NCI-H345 (cell line): ENCODE results near the gene PDCD6IP.
"Not testable (repeated sequence)": the region's sequence is repeated elsewhere in the genome, so short reads cannot be mapped to it uniquely, and the experiment has no call there.

Experiments used
- DNase-seq: peaks from one replicate; lab custom pipeline; 2025; lab: John Stamatoyannopoulos, UW

The PDCD6IP gene

DNA sequence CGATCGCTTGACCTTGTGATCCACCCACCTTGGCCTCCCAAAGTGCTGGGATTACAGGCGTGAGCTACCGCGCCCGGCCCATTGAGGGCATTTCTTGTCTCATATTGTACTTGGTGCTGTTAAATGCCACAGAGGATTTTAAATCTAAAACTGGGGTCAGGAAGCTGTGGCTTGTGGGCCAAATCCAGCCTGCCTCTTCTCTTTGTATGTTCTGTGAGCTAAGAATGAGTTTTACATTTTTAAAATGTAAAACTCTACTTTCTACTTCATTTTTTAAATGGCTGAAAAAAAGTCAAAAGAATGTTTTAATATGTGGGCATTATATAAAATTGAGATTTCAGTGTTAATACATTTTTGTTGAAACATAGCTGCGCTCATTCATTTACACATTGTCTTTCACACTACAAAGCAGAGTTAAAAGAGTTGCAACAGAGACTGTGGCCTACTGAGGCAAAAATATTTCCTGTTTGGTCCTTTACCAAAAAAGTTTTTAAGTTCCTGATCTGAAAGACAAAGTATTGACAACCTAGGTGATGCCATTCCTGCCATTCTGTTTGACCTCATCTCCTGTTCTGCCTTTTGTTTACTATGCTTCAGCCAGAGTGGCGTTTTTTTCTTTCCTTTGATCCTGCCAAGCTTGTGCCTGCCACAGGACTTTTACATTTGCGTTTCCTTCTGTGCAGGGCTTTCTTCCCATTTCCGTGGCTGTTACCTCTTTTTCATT, 50.4 kb downstream of the PDCD6IP start:
- no peak for DNase-seq

DNA sequence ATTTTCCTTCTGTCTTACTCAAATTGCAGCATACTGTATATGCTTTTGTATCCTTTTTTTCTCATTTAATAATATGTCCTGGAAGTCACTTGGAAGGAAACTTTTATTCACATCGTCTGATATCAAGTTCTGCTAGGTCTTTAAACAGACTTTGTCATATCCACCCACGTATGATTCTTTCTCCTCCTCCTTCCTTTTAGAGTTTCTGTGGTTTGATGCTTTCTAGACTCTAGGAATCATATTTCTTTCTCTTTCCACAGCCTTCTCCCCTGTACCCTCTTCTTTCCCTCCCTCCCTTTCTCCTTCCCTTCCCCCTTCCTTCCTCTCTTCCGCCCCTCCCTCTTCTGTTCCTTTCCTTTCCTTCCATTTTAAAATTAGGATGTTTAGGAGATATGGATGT, 52.2 kb downstream of the PDCD6IP start:
- not testable (repeated sequence) for DNase-seq

DNA sequence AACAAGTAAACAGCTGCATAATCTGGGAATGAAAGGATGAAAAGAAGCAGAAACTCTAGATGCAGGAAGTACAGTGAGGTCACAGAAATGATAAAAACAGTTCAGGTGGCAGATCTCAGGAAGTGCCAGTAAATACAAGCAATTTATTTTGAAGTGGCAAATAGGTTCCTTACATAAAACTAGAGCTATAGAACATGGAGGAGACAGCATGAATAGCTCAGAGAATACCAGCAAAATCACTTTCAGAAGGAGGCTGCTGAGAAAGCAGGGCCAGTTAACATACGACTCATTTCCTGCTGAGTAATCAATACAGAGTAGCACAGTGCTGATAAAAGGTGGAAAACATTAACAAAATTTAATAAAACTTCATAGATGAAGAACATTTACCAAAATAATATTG, 57.0 kb downstream of the PDCD6IP start:
- not testable (repeated sequence) for DNase-seq

DNA sequence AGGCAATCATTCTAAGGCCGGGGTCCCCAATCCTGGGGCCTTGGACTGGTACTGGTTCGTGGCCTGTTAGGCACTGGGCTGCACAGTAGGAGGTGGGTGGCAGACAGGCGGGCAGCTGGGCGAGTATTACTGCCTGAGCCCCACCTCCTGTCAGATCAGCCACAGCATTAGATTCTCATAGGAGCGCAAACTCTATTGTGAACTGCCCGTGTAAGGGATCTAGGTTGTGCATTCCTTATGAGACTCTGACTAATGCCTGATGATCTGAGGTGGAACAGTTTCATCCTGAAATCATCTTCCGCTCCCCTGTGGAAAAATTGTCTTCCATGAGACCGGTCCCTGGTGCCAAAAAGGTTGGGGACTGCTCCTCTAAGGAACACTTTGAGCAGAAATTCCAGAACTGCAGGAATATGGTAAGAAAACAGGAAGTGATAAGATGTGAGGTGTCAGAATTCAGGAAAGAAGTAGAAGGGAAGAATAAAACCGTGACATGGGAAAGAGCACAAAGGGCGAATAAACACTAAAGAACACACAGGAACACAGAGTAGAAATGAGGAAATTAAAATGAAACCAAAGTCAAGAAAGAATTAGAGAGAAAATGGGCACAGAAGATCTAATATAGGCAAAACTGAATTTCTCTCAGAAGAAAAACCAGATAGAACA, 57.6 kb downstream of the PDCD6IP start:
- no peak for DNase-seq

DNA sequence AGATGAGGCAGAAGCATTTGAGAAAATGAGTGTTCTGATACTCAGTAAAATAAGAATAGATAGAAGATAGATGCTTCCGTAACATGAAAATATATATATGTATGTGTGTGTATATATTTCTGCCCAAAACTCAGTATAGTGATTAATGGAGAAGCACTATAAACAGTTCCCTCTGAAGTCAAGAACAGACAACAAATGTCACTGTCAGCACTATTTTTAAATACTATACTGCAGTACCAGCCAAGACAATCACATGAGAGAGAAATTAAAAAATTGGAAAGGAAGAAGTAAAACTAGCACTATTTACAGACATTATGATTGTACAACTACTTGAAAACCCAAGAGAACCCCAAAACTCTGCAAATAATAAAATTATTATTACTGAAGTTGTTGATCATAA, 59.3 kb downstream of the PDCD6IP start:
- not testable (repeated sequence) for DNase-seq

DNA sequence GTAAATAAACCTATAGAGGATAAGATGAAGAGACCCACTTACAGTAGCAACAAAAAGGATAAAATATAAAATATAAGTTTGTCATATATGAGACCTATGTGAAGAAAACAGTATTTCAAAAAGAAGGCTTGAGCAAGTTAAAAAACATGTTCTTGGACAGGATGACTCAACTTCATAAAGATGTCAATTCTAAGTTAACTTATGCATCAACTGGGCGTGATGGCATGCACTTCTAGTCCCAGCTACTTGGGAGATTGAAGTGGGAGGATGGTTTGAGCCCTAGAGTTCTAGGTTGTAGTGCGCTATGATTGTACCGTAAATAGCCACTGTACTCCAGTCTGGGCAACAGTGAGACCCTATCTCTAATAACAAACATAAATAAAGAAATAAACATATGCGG, 59.7 kb downstream of the PDCD6IP start:
- no peak for DNase-seq

DNA sequence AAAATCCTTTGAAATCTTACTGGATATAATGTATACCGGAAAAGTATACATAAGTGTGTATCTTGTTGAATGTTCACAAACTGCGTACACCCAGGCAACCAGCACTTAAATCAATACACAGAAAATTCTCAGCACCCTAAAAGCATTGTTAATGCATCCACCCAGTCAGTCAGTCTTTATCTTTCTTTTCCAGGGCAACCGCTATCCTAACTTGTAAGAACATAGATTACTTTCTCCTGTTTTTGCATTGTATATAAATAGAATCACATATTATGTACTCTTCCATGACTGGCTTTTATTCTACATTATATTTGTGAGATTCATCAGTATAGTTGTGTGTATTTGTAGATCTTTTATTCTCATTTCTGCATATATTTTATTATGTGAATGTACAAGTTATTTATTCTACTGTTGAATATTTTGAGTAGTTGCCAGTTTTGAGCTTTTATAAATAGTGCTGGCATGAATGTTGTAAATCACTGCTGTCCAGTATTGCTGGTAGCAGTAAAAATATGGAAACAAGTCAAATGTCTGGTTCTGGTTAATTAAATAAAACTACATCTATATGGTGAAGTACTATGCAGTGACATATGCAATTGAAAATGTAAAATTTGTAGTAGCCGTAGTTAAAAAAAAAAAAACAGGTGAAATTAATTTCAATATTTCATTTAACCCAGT, 62.1 kb downstream of the PDCD6IP start:
- no peak for DNase-seq

DNA sequence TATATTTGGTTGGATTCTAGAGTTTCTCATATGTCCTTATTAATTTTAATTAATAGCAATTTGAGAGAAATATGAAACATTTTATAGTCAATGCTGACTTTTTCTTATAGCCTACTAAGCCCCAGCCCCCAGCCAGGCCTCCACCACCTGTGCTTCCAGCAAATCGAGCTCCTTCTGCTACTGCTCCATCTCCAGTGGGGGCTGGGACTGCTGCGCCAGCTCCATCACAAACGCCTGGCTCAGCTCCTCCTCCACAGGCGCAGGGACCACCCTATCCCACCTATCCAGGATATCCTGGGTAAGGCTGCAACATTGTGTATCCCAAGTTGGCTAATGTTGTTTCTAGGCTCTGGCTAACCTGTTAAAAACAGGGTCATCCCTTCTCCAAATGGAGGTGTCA, 66.7 kb downstream of the PDCD6IP start:
- DNase-seq, result no peak

DNA sequence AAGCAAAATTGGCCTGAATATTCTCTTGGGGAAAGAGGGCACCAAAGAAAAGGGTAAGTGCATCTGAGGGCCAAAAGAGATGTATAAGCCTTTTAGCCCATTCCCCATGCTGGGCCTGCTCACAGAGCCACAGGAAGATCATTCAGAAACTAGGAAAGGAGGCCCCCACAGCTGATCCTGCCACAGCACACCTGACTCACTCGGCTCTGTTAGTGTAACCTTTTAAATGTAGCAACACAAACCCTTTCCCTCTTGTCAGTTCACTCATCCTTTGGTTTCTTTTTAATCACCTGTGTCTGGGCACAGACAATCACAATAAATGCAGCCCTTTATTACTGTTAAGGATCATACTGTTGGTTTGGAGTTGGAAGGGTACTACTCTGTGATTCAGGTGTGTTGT, 69.9 kb downstream of the PDCD6IP start:
- no peak for DNase-seq

DNA sequence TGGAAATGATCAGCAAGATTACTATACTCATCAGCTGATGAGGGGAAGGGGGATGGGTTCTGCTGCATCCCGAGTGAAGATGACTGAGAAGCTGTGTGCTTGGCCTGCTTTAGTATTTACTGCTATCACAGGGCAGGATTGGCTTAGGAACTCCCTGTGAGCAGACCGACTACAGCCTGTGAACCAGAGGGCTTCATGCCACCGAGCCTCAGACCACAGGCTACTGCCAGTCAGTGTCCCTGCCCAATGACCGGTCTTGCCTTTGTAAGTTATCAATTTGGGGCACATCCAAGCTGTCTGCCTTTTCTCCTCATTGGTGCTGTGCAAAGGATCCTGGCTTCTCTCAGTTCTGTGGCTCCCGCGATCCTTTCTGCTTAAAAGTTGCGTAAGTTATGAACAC, 71.5 kb downstream of the PDCD6IP start:
- DNase-seq, result no peak

DNA sequence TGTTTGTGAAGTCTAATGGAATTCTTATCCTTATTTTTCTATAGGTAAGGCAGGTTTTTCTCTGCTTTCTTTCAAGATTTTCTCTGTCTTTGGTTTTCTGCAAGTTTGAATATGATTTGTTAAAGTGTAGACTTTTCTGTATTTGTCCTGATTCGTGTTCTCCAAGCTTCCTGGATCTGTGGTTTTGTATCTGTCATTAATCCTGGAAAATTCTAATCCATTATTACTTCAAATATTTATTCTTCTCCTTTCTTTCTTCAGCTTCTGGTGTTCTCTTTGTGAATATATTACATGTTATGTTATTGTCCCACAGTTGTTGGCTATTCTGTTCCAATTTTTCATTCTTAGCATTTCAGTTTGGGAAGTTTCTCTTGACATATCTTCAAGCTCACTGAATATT, 76.4 kb downstream of the PDCD6IP start:
- no peak for DNase-seq

DNA sequence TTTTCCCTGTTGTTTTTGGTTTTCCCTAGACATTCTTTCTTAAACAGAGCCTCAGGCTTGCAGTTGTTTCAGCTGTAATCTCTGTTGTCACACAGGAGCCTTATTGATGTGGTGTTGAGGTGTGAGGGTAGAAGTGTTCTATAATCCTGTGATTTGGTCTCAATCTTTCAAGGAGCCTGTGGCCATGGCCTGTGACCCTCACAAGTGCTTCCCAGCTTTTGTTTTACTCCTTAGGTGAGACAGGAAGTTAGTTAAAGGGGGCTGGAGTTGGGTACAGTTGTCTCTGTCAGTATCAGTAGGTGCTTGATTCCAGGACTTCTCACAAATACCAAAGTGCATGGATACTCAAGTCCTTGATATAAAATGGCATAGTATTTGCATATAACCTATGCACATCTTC, 77.2 kb downstream of the PDCD6IP start:
- DNase-seq, result no peak

DNA sequence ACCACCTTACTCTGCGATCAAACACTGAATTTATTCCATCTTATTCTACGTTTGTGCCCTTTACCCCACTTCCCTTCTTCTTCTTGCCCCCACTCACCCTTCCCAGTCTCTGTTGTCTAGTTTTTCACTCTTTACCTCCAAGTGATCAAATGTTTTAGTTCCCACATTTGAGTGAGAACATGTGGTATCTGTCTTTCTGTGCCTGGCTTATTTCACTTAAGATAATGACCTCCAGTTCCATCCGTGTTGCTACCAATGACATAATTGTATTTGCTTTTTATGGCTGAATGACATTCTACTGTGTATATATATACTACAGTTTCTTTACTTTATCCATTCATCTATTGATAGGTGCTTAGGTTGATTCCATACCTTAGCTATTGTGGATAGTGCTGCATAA, 78.8 kb downstream of the PDCD6IP start:
- DNase-seq, result peak; percentile 80

DNA sequence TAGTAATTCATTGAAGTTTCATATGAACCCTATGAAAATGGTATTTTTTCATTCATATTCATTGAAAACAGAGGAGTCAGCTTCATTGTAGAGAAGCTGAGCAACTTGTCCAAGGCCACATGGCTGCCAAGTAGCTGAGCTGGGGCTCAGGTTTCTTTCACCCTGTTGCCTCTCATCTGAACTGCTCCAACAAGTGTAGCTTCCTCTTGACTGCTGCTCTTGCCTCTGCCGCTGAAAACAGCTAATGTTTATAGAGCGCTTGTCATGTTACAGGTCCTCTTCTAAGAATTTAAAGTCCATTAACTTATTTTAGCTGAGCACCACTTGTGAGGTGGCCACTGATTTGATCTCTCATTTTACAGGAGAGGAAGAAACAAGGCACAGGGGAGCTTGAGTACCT, 81.1 kb downstream of the PDCD6IP start:
- peak; percentile 14 for DNase-seq

DNA sequence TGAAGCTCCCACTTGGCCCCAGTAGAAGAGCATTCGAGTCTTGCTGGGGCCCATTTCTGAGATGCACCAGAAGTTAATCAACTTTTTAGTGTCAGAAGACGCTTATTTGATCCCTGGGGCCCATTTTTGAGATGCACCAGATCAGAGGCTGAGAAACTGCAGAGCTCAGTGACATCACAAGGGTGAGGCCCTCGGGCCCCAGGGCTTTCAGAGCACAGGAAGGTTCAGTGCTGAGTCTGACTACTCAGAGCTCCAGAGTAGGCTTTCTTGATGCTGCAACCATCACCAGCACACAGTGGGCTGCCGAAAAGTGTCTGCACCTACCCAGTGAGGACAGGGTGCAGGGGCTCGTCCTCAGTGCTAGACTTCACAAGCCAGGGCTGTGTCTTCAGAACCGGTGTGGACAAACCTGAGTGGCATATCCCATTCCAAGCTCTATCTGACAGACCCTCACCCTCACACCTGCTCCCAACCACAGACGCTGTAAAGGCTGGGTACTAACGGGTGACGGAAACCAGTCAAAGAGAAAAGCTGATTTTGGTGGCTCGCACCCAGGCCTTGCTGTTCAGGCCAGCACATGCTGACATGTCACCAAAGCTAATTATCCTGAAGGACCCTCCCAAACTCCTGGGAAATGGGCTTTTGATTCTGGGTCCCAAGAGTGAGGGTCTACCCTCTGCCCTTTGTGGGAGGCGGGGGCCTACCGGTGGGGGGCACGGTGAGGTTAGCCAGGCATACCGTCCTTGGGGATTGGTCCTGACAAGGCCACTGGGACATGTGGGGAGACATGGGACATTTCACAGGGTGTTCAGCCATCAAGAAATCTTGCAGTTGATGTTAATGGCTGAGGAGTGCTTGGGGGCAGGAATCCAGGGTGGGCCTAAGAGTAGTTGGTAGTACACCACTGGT, 83.0 kb downstream of the PDCD6IP start:
- no peak for DNase-seq

DNA sequence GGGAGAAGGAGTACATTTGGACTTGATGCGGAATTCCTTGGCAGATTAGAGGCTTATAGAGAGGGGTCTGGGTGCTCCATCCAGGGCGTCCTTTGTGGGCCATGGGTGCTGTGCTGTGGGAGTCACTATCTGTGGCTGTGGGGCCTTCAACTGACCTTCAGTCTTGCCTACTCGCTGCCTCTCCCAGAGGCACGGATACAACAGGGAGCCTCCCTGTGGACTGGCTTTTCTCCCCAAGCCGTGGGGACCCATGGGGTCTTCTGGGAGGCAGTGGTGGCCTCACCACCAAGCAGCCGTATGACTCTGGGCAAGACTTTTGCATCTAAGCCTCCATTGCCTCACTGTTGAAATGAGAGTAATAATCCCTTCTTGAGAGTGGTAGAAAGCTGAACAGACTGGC, 83.9 kb downstream of the PDCD6IP start:
- no peak for DNase-seq

DNA sequence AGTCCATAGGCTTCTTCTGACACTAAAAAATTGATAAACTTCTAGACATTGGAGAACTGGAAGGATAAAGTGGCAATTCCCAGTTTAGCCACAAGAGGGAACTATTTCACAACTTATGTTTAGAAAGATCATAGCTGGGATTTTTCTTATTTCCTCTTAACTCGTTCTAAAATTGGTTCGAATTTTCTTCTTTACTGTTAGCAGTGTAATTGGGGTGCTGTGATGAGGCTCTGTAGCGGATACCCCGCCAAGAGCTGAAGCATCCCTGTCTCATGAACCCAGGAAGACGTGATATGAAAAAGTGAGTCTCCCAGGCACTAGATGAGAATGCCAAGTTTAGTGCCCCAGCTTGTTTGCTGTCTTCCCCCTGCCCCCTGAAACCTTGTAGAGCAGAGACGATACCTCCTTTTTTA, 85.1 kb downstream of the PDCD6IP start:
- DNase-seq, result peak; percentile 17

DNA sequence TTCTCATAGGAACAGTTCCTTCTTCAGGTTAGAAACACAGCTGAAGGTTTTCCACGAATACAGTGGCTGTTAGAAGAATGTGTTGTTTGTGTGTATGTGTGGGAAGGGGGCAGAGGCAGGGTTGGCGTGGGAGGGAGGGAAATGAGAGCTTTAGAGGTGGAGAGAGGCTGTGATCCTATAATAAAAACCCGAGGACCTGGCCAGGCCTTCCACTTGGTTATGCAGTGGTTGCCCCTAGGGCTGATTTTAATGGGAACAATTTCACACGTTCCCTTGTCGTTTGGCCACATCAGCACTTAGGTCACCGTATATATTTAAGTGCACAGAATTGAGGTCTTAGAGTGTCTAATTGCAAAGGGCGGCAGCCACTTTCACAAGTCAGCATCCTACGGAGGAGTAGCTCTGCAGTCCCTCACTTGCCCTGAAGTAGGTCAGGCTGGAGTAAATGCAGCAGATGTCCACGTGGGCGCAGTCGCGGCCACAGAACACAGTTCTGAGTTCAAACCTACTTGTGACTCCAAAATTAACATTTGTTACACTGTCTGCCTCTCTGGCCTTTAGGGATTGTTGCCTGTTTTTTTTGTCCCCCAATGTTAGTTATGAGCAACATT, 85.6 kb downstream of the PDCD6IP start:
- DNase-seq, result no peak

DNA sequence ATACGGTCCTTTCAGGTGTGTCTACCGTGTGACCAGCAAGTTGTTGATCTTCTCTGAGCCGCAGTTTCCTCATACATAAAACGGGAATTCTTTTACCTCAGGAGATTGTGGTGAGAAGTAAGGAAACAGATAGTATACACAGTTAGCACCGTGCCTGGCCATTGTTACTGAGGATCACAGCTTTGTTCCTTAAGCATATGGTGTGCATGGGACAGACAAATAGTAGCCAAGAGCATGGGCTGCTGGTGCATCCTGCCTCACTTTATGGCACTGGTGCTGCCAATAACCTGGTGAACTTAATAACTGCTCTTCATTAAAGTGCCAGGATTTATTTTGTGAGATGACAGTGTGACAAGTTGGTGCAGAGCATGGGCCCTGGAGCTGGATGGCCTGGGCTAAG, 86.3 kb downstream of the PDCD6IP start:
- DNase-seq, result no peak

DNA sequence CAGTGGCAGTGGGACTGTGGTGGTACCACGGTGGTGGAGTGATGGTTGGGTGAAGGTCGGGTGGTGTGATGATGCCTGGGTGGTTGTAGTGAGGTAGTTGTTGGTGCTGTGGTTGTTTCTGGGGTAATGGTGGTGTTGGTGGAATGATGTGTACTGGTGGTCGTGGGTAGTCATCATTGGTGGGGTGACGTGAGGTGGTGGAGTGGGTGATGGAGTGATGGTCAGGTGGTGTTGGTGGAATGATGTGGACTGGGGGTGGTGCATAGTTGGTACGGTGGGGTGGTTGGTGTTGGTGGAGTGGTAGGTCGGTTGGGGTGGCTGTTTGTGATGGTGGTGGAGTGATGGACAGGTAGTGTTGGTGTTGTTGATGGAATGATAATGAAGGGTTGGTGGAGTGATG, 87.1 kb downstream of the PDCD6IP start:
- no peak for DNase-seq

DNA sequence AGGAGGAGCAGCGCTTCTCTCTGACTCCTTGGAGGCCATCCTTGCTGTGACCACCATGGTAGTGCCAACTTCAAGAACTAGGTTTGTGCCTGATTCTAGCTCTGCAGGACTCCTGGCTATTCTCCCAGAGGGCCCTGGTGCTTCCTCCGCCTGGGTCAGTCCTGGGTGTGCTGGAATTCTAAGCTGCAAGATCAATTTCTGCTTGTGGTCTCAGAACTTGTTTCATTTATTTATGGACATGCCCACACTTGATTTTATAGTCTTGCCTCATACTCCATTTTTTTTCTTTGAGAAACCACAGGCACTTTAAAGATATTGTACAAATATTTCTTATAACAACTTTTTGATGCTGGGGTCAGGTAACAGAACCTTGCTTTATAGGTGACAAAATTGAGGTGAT, 87.6 kb downstream of the PDCD6IP start:
- no peak for DNase-seq

DNA sequence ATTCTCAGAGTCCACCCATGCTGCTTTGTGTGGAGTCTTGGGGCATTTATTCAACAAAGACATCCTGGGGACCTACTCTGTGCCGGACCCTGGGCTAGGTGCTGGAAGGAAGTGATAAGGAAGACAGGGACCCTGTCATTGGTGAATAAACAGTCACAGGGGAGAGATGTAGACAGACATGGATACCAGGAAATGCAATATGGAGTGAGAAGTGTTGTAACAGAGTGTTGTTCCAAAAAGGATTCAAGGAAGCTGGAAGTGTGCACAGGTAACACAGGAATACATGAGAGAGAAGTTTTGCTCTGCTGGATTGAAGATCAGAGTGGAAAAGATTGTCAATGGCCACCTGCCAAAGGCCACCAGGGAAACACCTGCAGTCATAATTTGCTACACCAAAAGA, 89.0 kb downstream of the PDCD6IP start:
- no peak for DNase-seq
